Sigmoid colon (tissue), 7 donors: ENCODE measurements around the gene TSC2. TPM values are rescaled to one million over a fixed set of nuclear protein-coding genes. Genes with fewer than 3 reads are reported as not detected.

Source experiments
- DNase-seq: peaks from one replicate; pipeline ENCODE4 v3.0.0-alpha.2; 2019
- H3K27ac ChIP-seq, 4 donors: fragments of 200-600 bp; sonication (generic); one replicate each; pipeline ENCODE4 v1.5.1; 2016 to 2019; ENCODE audit warnings: mild to moderate bottlenecking in 1 of 4
- H3K27me3 ChIP-seq, 3 donors: fragments of 200-600 bp; sonication (generic); one replicate each; pipeline ENCODE4 v1.5.1; 2019; ENCODE audit warnings: mild to moderate bottlenecking in 1 of 3
- H3K36me3 ChIP-seq, 4 donors: fragments of 200-600 bp; sonication (generic); one replicate each; pipeline ENCODE4 v1.5.1; 2016 to 2019
- H3K4me1 ChIP-seq, 4 donors: fragments of 200-600 bp; sonication (generic); one replicate each; pipeline ENCODE4 v1.5.1; 2017 to 2019
- H3K4me3 ChIP-seq, 4 donors: fragments of 200-600 bp; sonication (generic); one replicate each; pipeline ENCODE4 v1.5.1; 2017 to 2019; ENCODE audit warnings: mild to moderate bottlenecking in 2 of 4, moderate library complexity in 1 of 4
- H3K9me3 ChIP-seq, 4 donors: fragments of 200-600 bp in 3 of 4; sonication (generic) in 3 of 4; one replicate each; pipeline versions ENCODE4 v1.5.1 to v1.6.1; 2013 to 2019
- CTCF ChIP-seq, 4 experiments: fragments of 450-650 bp in 3 of 4; fragments of 200-600 bp in 1 of 4; IDR thresholded peaks; one replicate each; pipeline ENCODE4 v1.5.1; 2016 to 2019; ENCODE audit warnings: antibody characterized with exemption in 4 of 4, mild to moderate bottlenecking in 3 of 4, moderate library complexity in 2 of 4
- EP300 ChIP-seq, 4 donors: sonication (generic); formaldehyde crosslinking; IDR thresholded peaks; one replicate each; pipeline ENCODE4 v1.6.1; 2017; ENCODE audit warnings: antibody characterized with exemption in 4 of 4
- POLR2A ChIP-seq, 2 donors: fragments of 450-650 bp; IDR thresholded peaks; one replicate each; pipeline ENCODE4 v1.6.1; 2016; ENCODE audit warnings: antibody characterized with exemption in 2 of 2, mild to moderate bottlenecking in 2 of 2, moderate library complexity in 2 of 2
- POLR2AphosphoS5 ChIP-seq, 4 donors: sonication (generic); formaldehyde crosslinking; IDR thresholded peaks; one replicate each; pipeline ENCODE4 v1.6.1; 2017; ENCODE audit warnings: antibody characterized with exemption in 4 of 4
- WGBS, 2 donors: extraction: QIAGEN DNeasy Blood & Tissue Kit; methylation state at CpG; one replicate each; pipeline ENCODE4 v1.1.7; 2013; 5-methylcytosine and 5-hydroxymethylcytosine counted together
- intact Hi-C: fragments of 100-400 bp; cut with DNase I; formaldehyde crosslinking; loops from one replicate; pipeline ENCODE4 v1.15.1; 2023
- polyA plus RNA-seq, 3 donors: library from polyadenylated mRNA; stranded (reverse); fragments of 200-250 nt; gene quantifications; one replicate each; pipeline ENCODE4 v1.2.3, GENCODE V29; 2013
- total RNA-seq, 4 donors: library from RNA; depleted of rRNA; stranded (reverse); fragments of >200 nt; gene quantifications; one replicate each; pipeline ENCODE4 v1.1.0, GENCODE V29; 2016
- donor health status: healthy with polysubstance abuse.
- donor health status: Bipolar disorder and iron deficiency.
- donor health status: healthy.

Gene TSC2
- total and polyA plus RNA-seq, 7 donors: 16.9 to 80.9 (median 34.6) TPM

DNA sequence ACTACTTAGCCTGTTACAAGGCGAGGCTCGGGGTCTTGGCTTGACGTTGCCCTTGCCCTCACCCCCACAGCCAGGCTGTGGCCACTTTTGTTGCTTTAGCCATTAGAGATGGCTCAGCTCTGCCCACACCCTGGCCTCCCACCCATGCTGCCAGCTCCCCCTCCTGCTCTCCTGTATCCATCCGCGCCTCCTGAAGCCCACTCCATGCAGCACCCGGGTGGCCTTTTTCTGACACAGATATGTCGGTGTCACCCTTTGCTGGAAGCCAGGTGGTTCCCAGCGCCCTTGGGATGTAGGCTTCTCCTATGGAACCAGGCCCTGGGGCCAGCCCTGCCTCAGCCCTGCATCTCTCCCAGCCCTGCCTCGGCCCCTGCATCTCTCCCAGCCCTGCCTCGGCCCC is 9.7 kb downstream of the TSC2 start:
- H3K9me3 ChIP-seq: no peaks in the 10 kb centered on the region
- WGBS, 2 donors: 94% methylated on average over 10 of the region's 10 CpGs
- H3K4me1 ChIP-seq: no peaks in the 10 kb centered on the region
- intact Hi-C loops: no loop called here
- peaks cover 6 to 80% (median 34%) of the 10 kb centered on the region in 4 donors for H3K36me3 ChIP-seq
- DNase-seq: no peak
- H3K27ac ChIP-seq: no peak overlapping the region
- TF ChIP-seq CTCF (IDR thresholded peaks at IDR 0.05): no peak
- TF ChIP-seq POLR2A (IDR thresholded peaks at IDR 0.05): no peak
- TF ChIP-seq POLR2AphosphoS5 (IDR thresholded peaks at IDR 0.05): no peak
- no peak for TF ChIP-seq EP300 (IDR thresholded peaks at IDR 0.05)
- no peak overlapping the region for H3K4me3 ChIP-seq
- H3K27me3 ChIP-seq: no peaks in the 10 kb centered on the region

DNA sequence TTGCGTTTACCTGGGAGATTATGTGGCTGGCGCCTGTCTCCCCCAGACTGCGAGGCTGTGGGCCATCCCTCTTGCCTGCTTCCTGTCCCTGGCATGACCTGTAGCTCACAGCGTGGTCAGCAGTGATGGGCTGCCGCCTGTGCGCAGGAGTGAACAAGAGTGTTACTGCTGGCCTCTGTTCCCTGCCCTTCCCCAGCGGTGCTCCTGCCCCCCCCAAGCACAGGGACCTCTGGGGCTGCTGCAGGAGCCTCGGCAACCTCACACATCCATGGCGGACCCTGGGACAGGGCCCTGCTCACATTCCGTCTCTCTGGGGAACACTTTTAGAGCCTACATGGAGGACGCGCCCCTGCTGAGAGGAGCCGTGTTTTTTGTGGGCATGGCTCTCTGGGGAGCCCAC is 10.6 kb downstream of the TSC2 start:
- DNase-seq: no peak
- Histone ChIP-seq H3K4me3 (no peak overlapping the region), H3K36me3 (peaks cover under 1 to 82% (median 37%) of the 10 kb centered on the region in 4 donors), H3K9me3 (no peaks in the 10 kb centered on the region), H3K4me1 (no peaks in the 10 kb centered on the region), H3K27me3 (no peaks in the 10 kb centered on the region), H3K27ac (no peak overlapping the region)
- TF ChIP-seq EP300 (IDR thresholded peaks at IDR 0.05): no peak
- no peak for TF ChIP-seq POLR2A (IDR thresholded peaks at IDR 0.05)
- no peak for TF ChIP-seq CTCF (IDR thresholded peaks at IDR 0.05)
- no peak for TF ChIP-seq POLR2AphosphoS5 (IDR thresholded peaks at IDR 0.05)
- intact Hi-C loops: no loop called here
- WGBS, 2 donors: 93% methylated on average over 13 of the region's 13 CpGs

DNA sequence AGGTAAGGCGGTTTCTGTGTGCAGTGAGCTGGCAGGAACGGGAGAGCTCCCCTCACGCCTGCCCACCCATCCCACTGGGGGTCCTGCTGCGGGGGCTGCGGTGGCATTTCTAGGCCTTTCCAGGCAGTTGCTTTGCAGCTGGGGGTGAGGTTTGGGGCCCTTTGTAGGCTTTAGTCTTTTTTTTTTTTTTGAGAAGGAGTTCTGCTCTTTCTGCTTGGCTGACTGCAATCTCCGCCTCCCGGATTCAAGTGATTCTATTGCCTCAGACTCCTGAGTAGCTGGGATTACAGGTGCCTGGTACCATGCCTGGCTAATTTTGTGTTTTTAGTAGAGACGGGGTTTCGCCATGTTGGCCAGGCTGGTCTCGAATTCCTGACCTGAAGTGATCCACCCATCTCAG is 11.1 kb downstream of the TSC2 start:
- Histone ChIP-seq H3K27me3 (no peaks in the 10 kb centered on the region), H3K4me1 (no peaks in the 10 kb centered on the region), H3K4me3 (no peak overlapping the region), H3K9me3 (no peaks in the 10 kb centered on the region), H3K36me3 (peaks cover 0 to 82% (median 36%) of the 10 kb centered on the region in 4 donors), H3K27ac (no peak overlapping the region)
- 96 to 97% methylated on average over 10 of the region's 10 CpGs for WGBS, 2 donors
- no peak for DNase-seq
- intact Hi-C loops: no loop called here
- TF ChIP-seq POLR2A (IDR thresholded peaks at IDR 0.05) (no peak), CTCF (IDR thresholded peaks at IDR 0.05) (no peak), EP300 (IDR thresholded peaks at IDR 0.05) (no peak), POLR2AphosphoS5 (IDR thresholded peaks at IDR 0.05) (no peak)

- no peak overlapping the region for H3K4me3 ChIP-seq
- H3K4me1 ChIP-seq: no peaks in the 10 kb centered on the region
- H3K27ac ChIP-seq: no peak overlapping the region
- no peaks in the 10 kb centered on the region for H3K27me3 ChIP-seq
- intact Hi-C loops: no loop called here
- no peak for TF ChIP-seq EP300 (IDR thresholded peaks at IDR 0.05)
- no peak for TF ChIP-seq POLR2A (IDR thresholded peaks at IDR 0.05)
- TF ChIP-seq CTCF (IDR thresholded peaks at IDR 0.05): no peak
- TF ChIP-seq POLR2AphosphoS5 (IDR thresholded peaks at IDR 0.05): no peak
- no peaks in the 10 kb centered on the region for H3K9me3 ChIP-seq
- 93 to 94% methylated on average over 17 of the region's 17 CpGs for WGBS, 2 donors
- DNase-seq: no peak
- peaks cover 5 to 82% (median 36%) of the 10 kb centered on the region in 4 donors for H3K36me3 ChIP-seq
Observed at GRCh38 chr16:2060346-2060745, 12.6 kb downstream of the TSC2 start.

- H3K36me3 ChIP-seq: peaks cover 5 to 87% (median 39%) of the 10 kb centered on the region in 4 donors
- no peaks in the 10 kb centered on the region for H3K9me3 ChIP-seq
- no peak for TF ChIP-seq POLR2A (IDR thresholded peaks at IDR 0.05)
- TF ChIP-seq CTCF (IDR thresholded peaks at IDR 0.05): no peak
- no peak for TF ChIP-seq POLR2AphosphoS5 (IDR thresholded peaks at IDR 0.05)
- TF ChIP-seq EP300 (IDR thresholded peaks at IDR 0.05): no peak
- no peak for DNase-seq
- no peak overlapping the region for H3K4me3 ChIP-seq
- H3K27me3 ChIP-seq: no peaks in the 10 kb centered on the region
- H3K4me1 ChIP-seq: no peaks in the 10 kb centered on the region
- WGBS, 2 donors: 96 to 97% methylated on average over 18 of the region's 18 CpGs
- no peak overlapping the region for H3K27ac ChIP-seq
- intact Hi-C loops: no loop called here
Observed at GRCh38 chr16:2061023-2061422, 13.2 kb downstream of the TSC2 start.
